ENCODE results near the gene DUSP8.

DUSP8 gene

GRCh38 chr11:1560649-1561251, 11.3 kb downstream of the DUSP8 start:
- Histone ChIP-seq H3K4me1 (ENCODE audit: control insufficient read depth, insufficient read depth, low read length) (peaks cover 57% of the 10 kb centered on the region), H3K4me3 (ENCODE audit: low read length in 2 of 2) (no peak overlapping the region), H3K36me3 (ENCODE audit: control insufficient read depth in 2 of 2, insufficient read depth in 2 of 2, low read length in 2 of 2) (peaks cover 8 to 10% of the 10 kb centered on the region in 2 donors), H3K27me3 (ENCODE audit: control insufficient read depth in 1 of 2, insufficient read depth in 2 of 2, low read length in 2 of 2) (no peaks in the 10 kb centered on the region), H3K9me3 (ENCODE audit: control insufficient read depth in 2 of 2, low read length in 2 of 2) (no peaks in the 10 kb centered on the region), H3K27ac (ENCODE audit: low read length) (peak overlapping the region; percentile 99), H3K9ac (ENCODE audit: low read length in 2 of 2) (no peak overlapping the region)

DNA sequence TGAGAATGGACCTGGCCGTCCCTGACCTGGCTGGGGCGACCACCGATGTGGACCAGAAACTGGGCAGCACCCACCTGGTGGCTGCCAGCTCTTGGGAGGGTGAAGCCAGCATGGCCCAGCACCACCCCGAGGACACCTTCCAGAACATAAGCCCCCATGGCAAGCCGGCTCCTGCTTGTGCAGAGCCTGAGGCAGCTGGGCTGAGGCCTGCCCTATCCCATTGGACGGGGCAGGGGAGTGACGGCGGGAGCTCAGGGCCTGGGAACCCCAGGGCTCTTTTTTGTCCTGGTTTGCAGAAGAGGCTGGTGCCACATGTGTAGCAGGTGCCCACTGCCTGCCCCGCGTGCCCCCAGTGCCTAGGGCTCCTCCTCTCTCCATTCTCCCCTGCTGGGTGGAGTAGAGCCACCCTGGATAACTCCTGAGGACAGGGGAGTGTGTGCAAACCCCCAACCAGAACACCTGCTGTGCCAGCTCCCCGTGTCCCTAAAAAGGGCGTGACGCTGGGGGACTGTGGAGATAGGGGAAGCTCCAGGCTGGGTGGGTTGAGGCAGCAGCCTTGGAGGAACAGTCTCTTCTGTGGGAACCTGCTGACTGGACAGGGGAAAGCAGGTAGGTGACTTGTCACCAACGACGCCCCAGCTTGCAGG, 11.9 kb downstream of the DUSP8 start:
- Histone ChIP-seq H3K27ac (ENCODE audit: low read length) (peak overlapping the region; percentile 99), H3K9me3 (ENCODE audit: control insufficient read depth in 2 of 2, low read length in 2 of 2) (no peaks in the 10 kb centered on the region), H3K36me3 (ENCODE audit: control insufficient read depth in 2 of 2, insufficient read depth in 2 of 2, low read length in 2 of 2) (peaks cover 8 to 10% of the 10 kb centered on the region in 2 donors), H3K27me3 (ENCODE audit: control insufficient read depth in 1 of 2, insufficient read depth in 2 of 2, low read length in 2 of 2) (no peaks in the 10 kb centered on the region), H3K4me3 (ENCODE audit: low read length in 2 of 2) (no peak overlapping the region), H3K4me1 (ENCODE audit: control insufficient read depth, insufficient read depth, low read length) (peaks cover 60% of the 10 kb centered on the region), H3K9ac (ENCODE audit: low read length in 2 of 2) (peak overlapping the region in 1 of 2 donors; percentile 1)

- Histone ChIP-seq H3K4me3 (ENCODE audit: low read length in 2 of 2) (peak overlapping the region; percentile 40 to 64), H3K27ac (ENCODE audit: low read length) (peak overlapping the region; percentile 99), H3K4me1 (ENCODE audit: control insufficient read depth, insufficient read depth, low read length) (peaks cover 61% of the 10 kb centered on the region), H3K9me3 (ENCODE audit: control insufficient read depth in 2 of 2, low read length in 2 of 2) (no peaks in the 10 kb centered on the region), H3K36me3 (ENCODE audit: control insufficient read depth in 2 of 2, insufficient read depth in 2 of 2, low read length in 2 of 2) (peaks cover 8 to 10% of the 10 kb centered on the region in 2 donors), H3K27me3 (ENCODE audit: control insufficient read depth in 1 of 2, insufficient read depth in 2 of 2, low read length in 2 of 2) (no peaks in the 10 kb centered on the region), H3K9ac (ENCODE audit: low read length in 2 of 2) (peak overlapping the region; percentile 84 to 85)
These were observed 12.7 kb downstream of the DUSP8 start for GRCh38 chr11:1559111-1559951.

- peaks cover 8 to 10% of the 10 kb centered on the region in 2 donors for H3K36me3 ChIP-seq (ENCODE audit: control insufficient read depth in 2 of 2, insufficient read depth in 2 of 2, low read length in 2 of 2)
- peak overlapping the region; percentile 84 to 85 for H3K9ac ChIP-seq (ENCODE audit: low read length in 2 of 2)
- H3K27me3 ChIP-seq (ENCODE audit: control insufficient read depth in 1 of 2, insufficient read depth in 2 of 2, low read length in 2 of 2): no peaks in the 10 kb centered on the region
- H3K4me1 ChIP-seq (ENCODE audit: control insufficient read depth, insufficient read depth, low read length): peaks cover 57% of the 10 kb centered on the region
- H3K4me3 ChIP-seq (ENCODE audit: low read length in 2 of 2): peak overlapping the region; percentile 40 to 64
- no peaks in the 10 kb centered on the region for H3K9me3 ChIP-seq (ENCODE audit: control insufficient read depth in 2 of 2, low read length in 2 of 2)
- H3K27ac ChIP-seq (ENCODE audit: low read length): peak overlapping the region; percentile 99
These were observed 13.3 kb downstream of the DUSP8 start for GRCh38 chr11:1558775-1559110.

- no peaks in the 10 kb centered on the region for H3K27me3 ChIP-seq (ENCODE audit: control insufficient read depth in 1 of 2, insufficient read depth in 2 of 2, low read length in 2 of 2)
- peak overlapping the region; percentile 40 to 64 for H3K4me3 ChIP-seq (ENCODE audit: low read length in 2 of 2)
- peak overlapping the region; percentile 84 to 85 for H3K9ac ChIP-seq (ENCODE audit: low read length in 2 of 2)
- H3K27ac ChIP-seq (ENCODE audit: low read length): peak overlapping the region; percentile 99
- peaks cover 7 to 8% of the 10 kb centered on the region in 2 donors for H3K36me3 ChIP-seq (ENCODE audit: control insufficient read depth in 2 of 2, insufficient read depth in 2 of 2, low read length in 2 of 2)
- H3K9me3 ChIP-seq (ENCODE audit: control insufficient read depth in 2 of 2, low read length in 2 of 2): no peaks in the 10 kb centered on the region
- H3K4me1 ChIP-seq (ENCODE audit: control insufficient read depth, insufficient read depth, low read length): peaks cover 59% of the 10 kb centered on the region
These were observed 13.9 kb downstream of the DUSP8 start for GRCh38 chr11:1557904-1558774.

DNA sequence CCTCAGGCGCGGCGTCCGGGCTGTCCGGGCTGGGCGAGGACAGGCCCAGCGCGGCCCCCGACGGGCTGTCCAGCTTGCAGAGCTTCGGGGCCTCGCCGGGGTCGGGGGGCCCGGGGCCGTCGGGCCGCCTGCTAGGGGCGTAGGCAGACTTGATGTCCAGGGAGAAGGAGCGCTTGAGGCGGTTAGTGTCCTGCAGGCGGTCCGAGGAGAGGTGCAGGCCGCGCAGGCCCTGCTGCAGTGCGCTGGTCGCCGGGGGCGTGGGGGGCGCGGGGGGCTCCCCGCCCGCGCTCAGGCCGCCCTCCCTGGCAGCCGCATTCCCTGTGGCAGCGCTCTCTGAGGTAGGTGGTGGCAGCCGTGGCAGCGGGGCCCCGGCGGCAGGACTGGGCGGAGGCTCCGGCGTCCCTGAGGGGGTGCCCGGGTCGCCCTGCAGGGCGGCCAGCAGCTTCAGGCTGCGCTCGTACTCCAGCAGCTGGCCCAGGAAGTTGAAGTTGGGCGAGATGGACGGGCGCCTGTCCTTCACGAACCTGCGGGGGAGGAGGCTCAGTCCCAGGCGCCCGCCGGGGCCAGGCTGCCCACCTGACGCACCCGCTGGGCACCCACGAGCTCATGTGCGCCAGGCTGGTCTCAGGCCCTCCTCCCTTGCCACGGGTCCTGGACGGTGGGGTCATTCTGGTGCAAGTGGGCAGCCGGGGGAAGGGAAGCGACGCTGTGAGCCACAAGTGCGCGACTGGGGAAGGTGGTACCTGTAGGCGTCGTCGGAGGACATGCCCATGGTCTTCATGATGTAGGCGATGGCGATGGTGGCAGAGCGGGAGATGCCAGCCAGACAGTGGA, 14.8 kb downstream of the DUSP8 start:
- peak overlapping the region; percentile 95 for H3K27ac ChIP-seq (ENCODE audit: low read length)
- H3K4me3 ChIP-seq (ENCODE audit: low read length in 2 of 2): peak overlapping the region; percentile 35 to 40
- no peaks in the 10 kb centered on the region for H3K27me3 ChIP-seq (ENCODE audit: control insufficient read depth in 1 of 2, insufficient read depth in 2 of 2, low read length in 2 of 2)

GRCh38 chr11:1556278-1556902, 15.7 kb downstream of the DUSP8 start:
- Histone ChIP-seq H3K27ac (ENCODE audit: low read length) (no peak overlapping the region), H3K27me3 (ENCODE audit: control insufficient read depth in 1 of 2, insufficient read depth in 2 of 2, low read length in 2 of 2) (no peaks in the 10 kb centered on the region), H3K9me3 (ENCODE audit: control insufficient read depth in 2 of 2, low read length in 2 of 2) (no peaks in the 10 kb centered on the region), H3K4me1 (ENCODE audit: control insufficient read depth, insufficient read depth, low read length) (peaks cover 63% of the 10 kb centered on the region), H3K9ac (ENCODE audit: low read length in 2 of 2) (no peak overlapping the region), H3K4me3 (ENCODE audit: low read length in 2 of 2) (no peak overlapping the region), H3K36me3 (ENCODE audit: control insufficient read depth in 2 of 2, insufficient read depth in 2 of 2, low read length in 2 of 2) (peaks cover 0 to 2% of the 10 kb centered on the region in 2 donors)

More for the DNA sequence above, 14.8 kb downstream of the DUSP8 start:
- Histone ChIP-seq H3K9ac (ENCODE audit: low read length in 2 of 2) (peak overlapping the region; percentile 68 to 69), H3K9me3 (ENCODE audit: control insufficient read depth in 2 of 2, low read length in 2 of 2) (no peaks in the 10 kb centered on the region), H3K4me1 (ENCODE audit: control insufficient read depth, insufficient read depth, low read length) (peaks cover 63% of the 10 kb centered on the region), H3K36me3 (ENCODE audit: control insufficient read depth in 2 of 2, insufficient read depth in 2 of 2, low read length in 2 of 2) (peaks cover 0 to 4% of the 10 kb centered on the region in 2 donors)

- H3K36me3 ChIP-seq (ENCODE audit: control insufficient read depth in 2 of 2, insufficient read depth in 2 of 2, low read length in 2 of 2): peaks cover 0 to 2% of the 10 kb centered on the region in 2 donors
- no peaks in the 10 kb centered on the region for H3K9me3 ChIP-seq (ENCODE audit: control insufficient read depth in 2 of 2, low read length in 2 of 2)
- peak overlapping the region; percentile 41 for H3K27ac ChIP-seq (ENCODE audit: low read length)
- no peak overlapping the region for H3K9ac ChIP-seq (ENCODE audit: low read length in 2 of 2)
- H3K4me3 ChIP-seq (ENCODE audit: low read length in 2 of 2): no peak overlapping the region
- H3K4me1 ChIP-seq (ENCODE audit: control insufficient read depth, insufficient read depth, low read length): peaks cover 63% of the 10 kb centered on the region
- H3K27me3 ChIP-seq (ENCODE audit: control insufficient read depth in 1 of 2, insufficient read depth in 2 of 2, low read length in 2 of 2): no peaks in the 10 kb centered on the region
These were observed 16.3 kb downstream of the DUSP8 start for GRCh38 chr11:1555713-1556153.

DNA sequence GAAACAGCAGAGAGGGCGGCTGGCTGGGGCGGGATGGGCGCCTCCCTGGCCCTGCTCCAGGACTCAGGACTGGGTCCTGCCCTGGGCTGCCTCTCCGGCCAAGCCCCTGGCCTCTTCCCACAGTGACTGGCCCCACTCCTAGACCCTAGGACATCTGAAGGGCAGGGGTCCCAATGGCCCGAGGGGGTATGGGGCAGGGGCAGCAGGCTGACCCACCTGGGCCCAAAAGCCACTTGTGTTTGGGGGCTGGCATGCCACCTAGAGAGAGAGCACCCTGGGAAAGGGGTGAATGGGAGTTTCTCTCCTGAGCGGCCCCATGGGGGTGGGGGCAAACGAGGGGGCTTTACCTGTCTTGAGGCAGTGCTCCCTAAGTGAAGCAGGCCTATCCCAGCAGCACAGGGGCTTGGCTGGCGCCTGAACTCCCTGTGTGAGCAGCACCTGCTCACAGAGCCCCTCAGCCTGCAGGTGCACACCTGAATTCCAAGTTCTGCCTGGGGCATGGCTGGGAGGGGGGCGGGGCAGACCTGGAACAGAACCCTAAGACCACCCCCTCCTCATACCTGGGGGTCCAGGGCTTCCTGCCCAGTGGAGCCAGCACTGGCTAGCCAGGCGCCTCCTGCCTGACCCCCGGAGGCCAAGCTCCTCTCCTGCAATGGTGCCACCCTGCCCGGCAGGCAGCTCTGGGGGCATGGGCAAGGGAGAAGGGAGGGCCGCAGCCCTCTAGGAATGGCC, 16.9 kb downstream of the DUSP8 start:
- Histone ChIP-seq H3K27ac (ENCODE audit: low read length) (peak overlapping the region; percentile 41), H3K27me3 (ENCODE audit: control insufficient read depth in 1 of 2, insufficient read depth in 2 of 2, low read length in 2 of 2) (no peaks in the 10 kb centered on the region)

More for the DNA sequence above, 16.9 kb downstream of the DUSP8 start:
- Histone ChIP-seq H3K4me1 (ENCODE audit: control insufficient read depth, insufficient read depth, low read length) (peaks cover 57% of the 10 kb centered on the region), H3K9me3 (ENCODE audit: control insufficient read depth in 2 of 2, low read length in 2 of 2) (no peaks in the 10 kb centered on the region), H3K36me3 (ENCODE audit: control insufficient read depth in 2 of 2, insufficient read depth in 2 of 2, low read length in 2 of 2) (no peaks in the 10 kb centered on the region), H3K4me3 (ENCODE audit: low read length in 2 of 2) (no peak overlapping the region), H3K9ac (ENCODE audit: low read length in 2 of 2) (no peak overlapping the region)

Measured in stomach smooth muscle (tissue), 2 donors.